Measurements from ENCODE around the gene NCK2.

NCK2 gene

GRCh38 chr2:105857076-105857740, 112.5 kb downstream of the NCK2 start:
- ATAC-seq = no peak
- H3K9me3 Mint-ChIP-seq = no peaks in the 10 kb centered on the region

GRCh38 chr2:105858868-105859693, 114.4 kb downstream of the NCK2 start:
- Mint-ChIP-seq H3K27me3 (no peaks in the 10 kb centered on the region), H3K36me3 (peaks cover 65% of the 10 kb centered on the region)
- ATAC-seq = peak; percentile 92

More at GRCh38 chr2:105857076-105857740, 112.5 kb downstream of the NCK2 start:
- Mint-ChIP-seq H3K4me3 (no peak overlapping the region), H3K36me3 (peaks cover 56% of the 10 kb centered on the region), H3K4me1 (peaks cover 64% of the 10 kb centered on the region), H3K27ac (peak overlapping the region; percentile 80), H3K27me3 (no peaks in the 10 kb centered on the region)

GRCh38 chr2:105859694-105859951, 114.9 kb downstream of the NCK2 start:
- Mint-ChIP-seq H3K4me1 (peaks cover 74% of the 10 kb centered on the region), H3K4me3 (no peak overlapping the region), H3K27me3 (no peaks in the 10 kb centered on the region), H3K27ac (peak overlapping the region; percentile 80), H3K9me3 (no peaks in the 10 kb centered on the region), H3K36me3 (peaks cover 70% of the 10 kb centered on the region)
- ATAC-seq = no peak

More at GRCh38 chr2:105858868-105859693, 114.4 kb downstream of the NCK2 start:
- Mint-ChIP-seq H3K27ac (peak overlapping the region; percentile 80), H3K9me3 (no peaks in the 10 kb centered on the region), H3K4me3 (no peak overlapping the region), H3K4me1 (peaks cover 69% of the 10 kb centered on the region)

- Mint-ChIP-seq H3K27ac (peak overlapping the region; percentile 80), H3K4me3 (no peak overlapping the region)
Measured at GRCh38 chr2:105860567-105860966, 115.9 kb downstream of the NCK2 start.

GRCh38 chr2:105861200-105861599, 116.5 kb downstream of the NCK2 start:
- Mint-ChIP-seq H3K27me3 (no peaks in the 10 kb centered on the region), H3K27ac (no peak overlapping the region), H3K36me3 (peaks cover 64% of the 10 kb centered on the region), H3K4me3 (no peak overlapping the region), H3K4me1 (peaks cover 77% of the 10 kb centered on the region), H3K9me3 (no peaks in the 10 kb centered on the region)
- no peak for ATAC-seq

More at GRCh38 chr2:105860567-105860966, 115.9 kb downstream of the NCK2 start:
- Mint-ChIP-seq H3K27me3 (no peaks in the 10 kb centered on the region), H3K36me3 (peaks cover 70% of the 10 kb centered on the region), H3K9me3 (no peaks in the 10 kb centered on the region), H3K4me1 (peaks cover 83% of the 10 kb centered on the region)
- ATAC-seq = no peak

GRCh38 chr2:105862843-105863242, 118.1 kb downstream of the NCK2 start:
- H3K9me3 Mint-ChIP-seq = no peaks in the 10 kb centered on the region
- H3K27me3 Mint-ChIP-seq = no peaks in the 10 kb centered on the region
- ATAC-seq = no peak
- H3K27ac Mint-ChIP-seq = peak overlapping the region; percentile 84
- H3K36me3 Mint-ChIP-seq = peaks cover 56% of the 10 kb centered on the region
- peaks cover 74% of the 10 kb centered on the region for H3K4me1 Mint-ChIP-seq
- H3K4me3 Mint-ChIP-seq = no peak overlapping the region

- Mint-ChIP-seq H3K4me3 (peak overlapping the region; percentile 13), H3K27ac (peak overlapping the region; percentile 84), H3K36me3 (peaks cover 58% of the 10 kb centered on the region), H3K4me1 (peaks cover 74% of the 10 kb centered on the region), H3K9me3 (no peaks in the 10 kb centered on the region), H3K27me3 (no peaks in the 10 kb centered on the region)
- peak; percentile 83 for ATAC-seq
Measured at GRCh38 chr2:105864262-105864661, 119.5 kb downstream of the NCK2 start.

- Mint-ChIP-seq H3K9me3 (no peaks in the 10 kb centered on the region), H3K36me3 (peaks cover 64% of the 10 kb centered on the region), H3K4me3 (no peak overlapping the region), H3K27me3 (no peaks in the 10 kb centered on the region), H3K27ac (peak overlapping the region; percentile 84), H3K4me1 (peaks cover 77% of the 10 kb centered on the region)
- no peak for ATAC-seq
Measured at GRCh38 chr2:105865222-105865913, 120.7 kb downstream of the NCK2 start.

GRCh38 chr2:105866216-105867185, 121.8 kb downstream of the NCK2 start:
- Mint-ChIP-seq H3K4me1 (peaks cover 82% of the 10 kb centered on the region), H3K4me3 (no peak overlapping the region), H3K9me3 (no peaks in the 10 kb centered on the region), H3K27ac (peak overlapping the region; percentile 79), H3K36me3 (peaks cover 68% of the 10 kb centered on the region), H3K27me3 (no peaks in the 10 kb centered on the region)
- ATAC-seq = no peak

- no peaks in the 10 kb centered on the region for H3K27me3 Mint-ChIP-seq
- H3K4me1 Mint-ChIP-seq = peaks cover 91% of the 10 kb centered on the region
- H3K36me3 Mint-ChIP-seq = peaks cover 76% of the 10 kb centered on the region
- no peak for ATAC-seq
- H3K27ac Mint-ChIP-seq = peak overlapping the region; percentile 79
- H3K4me3 Mint-ChIP-seq = no peak overlapping the region
- no peaks in the 10 kb centered on the region for H3K9me3 Mint-ChIP-seq
Measured at GRCh38 chr2:105867587-105867986, 122.9 kb downstream of the NCK2 start.

GRCh38 chr2:105868060-105868459, 123.3 kb downstream of the NCK2 start:
- Mint-ChIP-seq H3K9me3 (no peaks in the 10 kb centered on the region), H3K4me1 (peaks cover 91% of the 10 kb centered on the region), H3K4me3 (no peak overlapping the region), H3K36me3 (peaks cover 76% of the 10 kb centered on the region), H3K27me3 (no peaks in the 10 kb centered on the region), H3K27ac (peak overlapping the region; percentile 79)
- ATAC-seq = peak; percentile 53

GRCh38 chr2:105869341-105869740, 124.6 kb downstream of the NCK2 start:
- H3K9me3 Mint-ChIP-seq = no peaks in the 10 kb centered on the region
- H3K27ac Mint-ChIP-seq = peak overlapping the region; percentile 60
- no peak for ATAC-seq
- peaks cover 64% of the 10 kb centered on the region for H3K36me3 Mint-ChIP-seq
- H3K4me1 Mint-ChIP-seq = peaks cover 91% of the 10 kb centered on the region
- H3K4me3 Mint-ChIP-seq = no peak overlapping the region
- no peaks in the 10 kb centered on the region for H3K27me3 Mint-ChIP-seq

- no peaks in the 10 kb centered on the region for H3K27me3 Mint-ChIP-seq
- no peaks in the 10 kb centered on the region for H3K9me3 Mint-ChIP-seq
- no peak for ATAC-seq
- H3K4me1 Mint-ChIP-seq = peaks cover 89% of the 10 kb centered on the region
- peaks cover 57% of the 10 kb centered on the region for H3K36me3 Mint-ChIP-seq
- H3K4me3 Mint-ChIP-seq = no peak overlapping the region
- H3K27ac Mint-ChIP-seq = peak overlapping the region; percentile 60
Measured at GRCh38 chr2:105870062-105870461, 125.3 kb downstream of the NCK2 start.

- peaks cover 57% of the 10 kb centered on the region for H3K36me3 Mint-ChIP-seq
- no peak overlapping the region for H3K4me3 Mint-ChIP-seq
- peak overlapping the region; percentile 60 for H3K27ac Mint-ChIP-seq
- no peak for ATAC-seq
- peaks cover 92% of the 10 kb centered on the region for H3K4me1 Mint-ChIP-seq
- no peaks in the 10 kb centered on the region for H3K9me3 Mint-ChIP-seq
- no peaks in the 10 kb centered on the region for H3K27me3 Mint-ChIP-seq
Measured at GRCh38 chr2:105870858-105871257, 126.1 kb downstream of the NCK2 start.
